IMR-90 (cell line): Measurements from ENCODE around the gene ANKRD24. TPM values are rescaled to one million over a fixed set of nuclear protein-coding genes. Genes with fewer than 3 reads are reported as not detected.

Experiments
- ATAC-seq: fragments of 200-7000 bp; cut with Tn5 transposase; 2 replicates; pipeline ENCODE4 v1.9.1; 2020; ENCODE audit warnings: low read depth, mild to moderate bottlenecking, moderate library complexity
- BruUV-seq: library from RNA; stranded (reverse); fragments of 400-500 nt; replicated peaks from 2 replicates; lab custom pipeline; 2021; lab: Mats Ljungman, UMichigan
- CTCF ChIA-PET: fragments of 300-600 bp; formaldehyde crosslinking; extraction: SDS; loops from one replicate; lab custom pipeline; 2021; ENCODE audit warnings: antibody characterized with exemption; lab: Yijun Ruan, JAX
- POLR2A ChIA-PET: fragments of 300-600 bp; sonication (Branson Sonifier 250); formaldehyde crosslinking; loops from one replicate; lab custom pipeline; 2022; ENCODE audit warnings: antibody characterized with exemption; ENCODE audit not compliant: unreplicated experiment; lab: Charles Lee
- DNase-seq: peaks from one replicate; pipeline ENCODE4 v3.0.0; 2013
- H2AFZ ChIP-seq: replicated peaks from 2 replicates; pipeline ENCODE3; 2013; ENCODE audit warnings: low read length, mild to moderate bottlenecking; ENCODE audit not compliant: poor library complexity
- H2AK5ac ChIP-seq: 2 replicates; pipeline ENCODE4 v1.6.1; 2013; ENCODE audit warnings: low read depth, low read length, inconsistent platforms
- H2AK9ac ChIP-seq: replicated peaks from 2 replicates; pipeline ENCODE3; 2013; ENCODE audit warnings: mild to moderate bottlenecking, low read depth, low read length, moderate library complexity; ENCODE audit not compliant: poor library complexity
- H2BK120ac ChIP-seq: 2 replicates; pipeline ENCODE4 v1.6.1; 2013; ENCODE audit warnings: low read depth, low read length, inconsistent platforms
- H2BK15ac ChIP-seq: 3 replicates; pipeline ENCODE4 v1.6.1; 2013; ENCODE audit warnings: low read depth, low read length, inconsistent platforms
- H2BK20ac ChIP-seq: 2 replicates; pipeline ENCODE4 v1.6.1; 2013; ENCODE audit warnings: low read depth, mild to moderate bottlenecking, inconsistent platforms, low read length, moderate library complexity
- H2BK5ac ChIP-seq: 2 replicates; pipeline ENCODE4 v1.6.1; 2013; ENCODE audit warnings: mild to moderate bottlenecking, low read depth, low read length, inconsistent platforms; ENCODE audit not compliant: poor library complexity, severe bottlenecking
- H3K14ac ChIP-seq: replicated peaks from 2 replicates; pipeline ENCODE4 v1.6.1; 2013; ENCODE audit warnings: low read depth, low read length, inconsistent platforms
- H3K18ac ChIP-seq: 2 replicates; pipeline ENCODE4 v1.6.1; 2013; ENCODE audit warnings: low read depth, low read length, control low read depth
- H3K23ac ChIP-seq: 2 replicates; pipeline ENCODE4 v1.6.1; 2013; ENCODE audit warnings: low read depth, low read length, inconsistent platforms
- H3K27ac ChIP-seq: 2 replicates; pipeline ENCODE4 v1.5.1; 2013; ENCODE audit warnings: mild to moderate bottlenecking, control low read depth, low read length; ENCODE audit not compliant: insufficient read depth
- H3K27me3 ChIP-seq: 2 replicates; pipeline ENCODE4 v1.6.1; 2013; ENCODE audit warnings: low read length; ENCODE audit not compliant: control insufficient read depth, insufficient read depth
- H3K36me3 ChIP-seq: 2 replicates; pipeline ENCODE4 v1.6.1; 2013; ENCODE audit warnings: low read length, mixed read lengths; ENCODE audit not compliant: control insufficient read depth, insufficient read depth
- H3K4ac ChIP-seq: 2 replicates; pipeline ENCODE4 v1.6.1; 2013; ENCODE audit warnings: low read depth, low read length, inconsistent platforms
- H3K4me1 ChIP-seq: 2 replicates; pipeline ENCODE4 v1.6.1; 2013; ENCODE audit warnings: low read length, mixed read lengths; ENCODE audit not compliant: control insufficient read depth, insufficient read depth
- H3K4me2 ChIP-seq: 2 replicates; pipeline ENCODE4 v1.6.1; 2013; ENCODE audit warnings: low read depth, mild to moderate bottlenecking, control low read depth, low read length, moderate library complexity
- H3K4me3 ChIP-seq: 2 replicates; pipeline ENCODE4 v1.5.1; 2013; ENCODE audit warnings: low read depth, mild to moderate bottlenecking, control low read depth, low read length, moderate library complexity; ENCODE audit not compliant: insufficient read depth
- H3K56ac ChIP-seq: 2 replicates; pipeline ENCODE4 v1.6.1; 2013; ENCODE audit warnings: low read length, inconsistent platforms; ENCODE audit not compliant: insufficient read depth; ENCODE audit errors: extremely low read depth
- H3K79me1 ChIP-seq, 2 experiments: 2 replicates each; pipeline ENCODE4 v1.6.1; 2013; ENCODE audit warnings: low read length in 2 of 2, inconsistent platforms in 1 of 2, low read depth in 1 of 2
- H3K9ac ChIP-seq: 2 replicates; pipeline ENCODE4 v1.6.1; 2013; ENCODE audit warnings: low read depth, low read length, control low read depth
- H3K9me1 ChIP-seq: 2 replicates; pipeline ENCODE4 v1.6.1; 2013; ENCODE audit warnings: low read length, inconsistent platforms; ENCODE audit not compliant: insufficient read depth
- H3K9me3 ChIP-seq: 2 replicates; pipeline ENCODE4 v1.6.1; 2013; ENCODE audit warnings: low read length; ENCODE audit not compliant: control insufficient read depth, insufficient read depth
- H4K20me1 ChIP-seq: 2 replicates; pipeline ENCODE4 v1.6.1; 2013; ENCODE audit warnings: low read length, inconsistent platforms; ENCODE audit not compliant: insufficient read depth
- H4K5ac ChIP-seq: 2 replicates; pipeline ENCODE4 v1.6.1; 2013; ENCODE audit warnings: mild to moderate bottlenecking, low read depth, low read length, control low read depth
- H4K8ac ChIP-seq, 2 experiments: 2 replicates each; pipeline ENCODE4 v1.6.1; 2013; ENCODE audit warnings: low read depth in 2 of 2, low read length in 2 of 2, control low read depth in 1 of 2, inconsistent platforms in 1 of 2
- H4K91ac ChIP-seq: 2 replicates; pipeline ENCODE4 v1.6.1; 2013; ENCODE audit warnings: low read depth, low read length, inconsistent platforms; ENCODE audit not compliant: insufficient read depth
- CHD1 ChIP-seq: IDR thresholded peaks from 2 replicates; pipeline ENCODE4 v1.6.1; 2012; ENCODE audit warnings: low read depth, low read length, improper control_type of control experiment
- MAFK ChIP-seq: IDR thresholded peaks from 2 replicates; pipeline ENCODE4 v1.6.1; 2012; ENCODE audit warnings: low read depth, low read length, improper control_type of control experiment
- NFE2L2 ChIP-seq: fragments of 150-350 bp; IDR thresholded peaks from 2 replicates; pipeline ENCODE4 v1.6.1; 2016; ENCODE audit warnings: low read depth, mild to moderate bottlenecking, low read length
- POLR2A ChIP-seq: IDR thresholded peaks from 2 replicates; pipeline ENCODE4 v1.6.1; 2012; ENCODE audit warnings: mild to moderate bottlenecking, low read depth, low read length
- RFX5 ChIP-seq: IDR thresholded peaks from 2 replicates; pipeline ENCODE4 v1.8.0; 2012; ENCODE audit warnings: low read depth, mild to moderate bottlenecking, low read length, moderate library complexity
- WGBS, 2 experiments: methylation state at CpG; one replicate each; pipeline versions ENCODE4 v1.1.5 to v1.1.7; 2013; ENCODE audit warnings: missing lambda C conversion rate in 2 of 2; ENCODE audit not compliant: insufficient read length in 1 of 2; ENCODE audit errors: extremely low coverage in 2 of 2; 5-methylcytosine and 5-hydroxymethylcytosine counted together
- dilution Hi-C: fragments of 300-500 bp; cut with HindIII; formaldehyde crosslinking; loops from one replicate; pipeline ENCODE4 v1.14.3; 2018; ENCODE audit warnings: low sequenced_read_pairs; ENCODE audit not compliant: unreplicated experiment
- in situ Hi-C: fragments of 300-500 bp; cut with MboI; formaldehyde crosslinking; loops from 3 replicates; pipeline ENCODE4 v1.14.3; 2019; ENCODE audit warnings: low sequenced_read_pairs, inconsistent platforms, mixed read lengths
- intact Hi-C: fragments of 100-400 bp; cut with micrococcal nuclease; formaldehyde crosslinking; loops from 2 replicates; pipeline ENCODE4 v1.10.0; 2022
- polyA plus RNA-seq, 3 experiments: library from polyadenylated mRNA; depleted of rRNA; stranded (reverse); fragments of >200 nt; gene quantifications; 2 replicates each; pipeline ENCODE4 v1.2.3, GENCODE V29; 2012; ENCODE audit warnings: low replicate concordance in 1 of 3
- total RNA-seq: library from RNA; depleted of rRNA; stranded (reverse); fragments of >200 nt; gene quantifications from 2 replicates; pipeline ENCODE4 v1.2.3, GENCODE V29; 2012
- TF ChIP-seq, protein P1 (sequence below): conservative IDR thresholded peaks from 2 replicates; pipeline ENCODE4 v1.5.1; 2012; ENCODE audit warnings: mild to moderate bottlenecking, low read depth, low read length, improper control_type of control experiment
- TF ChIP-seq, protein P2 (sequence below): fragments of 150-350 bp; IDR thresholded peaks from 2 replicates; pipeline ENCODE4 v1.6.1; 2017; ENCODE audit warnings: mild to moderate bottlenecking, antibody characterized with exemption, low read length, low read depth

The ANKRD24 gene
- total and polyA plus RNA-seq, 2 of the 4 experiments (the other 2 are of a cell fraction) = 0.18 to 0.21 TPM

DNA sequence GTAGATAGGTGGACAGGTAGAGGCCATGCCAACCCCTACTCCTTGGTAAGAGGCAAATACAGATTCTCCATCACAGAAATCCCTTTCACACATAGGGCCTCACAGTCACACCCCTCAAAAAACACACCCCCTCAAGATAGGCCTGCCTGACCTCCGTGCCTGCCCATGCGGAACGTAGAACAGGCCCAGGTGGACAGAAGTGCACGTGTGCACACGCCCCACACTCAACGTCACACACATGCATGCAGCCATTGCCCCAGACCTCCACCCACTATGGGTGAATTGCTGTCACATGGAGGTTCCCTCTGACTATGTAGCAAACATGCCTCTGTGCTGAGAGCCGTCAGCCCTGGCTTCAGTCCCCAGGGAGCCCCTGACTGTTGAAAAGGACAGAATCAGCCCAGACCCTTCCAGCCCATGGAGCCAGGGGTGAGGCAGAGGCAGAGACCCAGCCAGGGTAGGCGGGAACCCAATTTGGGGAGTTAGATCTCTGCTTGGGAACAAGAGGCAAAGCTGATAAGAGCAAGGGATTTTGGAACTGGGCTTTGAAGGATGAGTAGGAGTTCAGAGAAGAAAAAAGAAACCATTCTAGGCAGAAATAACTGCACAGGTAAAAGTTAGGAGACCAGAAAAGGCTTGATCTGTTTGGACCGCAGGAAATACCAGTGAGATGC, 3.1 kb downstream of the ANKRD24 start:
- no peak overlapping the region for H3K4me2 ChIP-seq
- H3K27me3 ChIP-seq = no peaks in the 10 kb centered on the region; the same call in 1 of the 2 replicates
- peaks cover 4% of the 10 kb centered on the region; the same call in 1 of the 2 replicates for H3K9me1 ChIP-seq
- no peak overlapping the region for H3K4me3 ChIP-seq
- no peak overlapping the region for H2AFZ ChIP-seq
- no peak overlapping the region for H3K14ac ChIP-seq
- no peak overlapping the region for H2AK9ac ChIP-seq
- ChIA-PET POLR2A (no interaction called here), CTCF (no interaction called here)
- no peak overlapping the region for H2BK20ac ChIP-seq
- ATAC-seq = no peak
- H3K18ac ChIP-seq = no peak overlapping the region
- no peak for DNase-seq
- H2AK5ac ChIP-seq = no peak overlapping the region
- H3K79me1 ChIP-seq = peaks cover 11 to 19% of the 10 kb centered on the region in 2 experiments
- H3K36me3 ChIP-seq = peaks cover 1% of the 10 kb centered on the region
- H3K4me1 ChIP-seq = 0 out of 2 replicates have a peak, but pooled peaks cover 1% of the 10 kb centered on the region
- no peak overlapping the region for H3K27ac ChIP-seq
- no peaks in the 10 kb centered on the region for H3K9me3 ChIP-seq
- intact Hi-C loops (loop anchor here (5.0 kb wide), 1 partner anchor 118 kb away; the partner anchor contains the start of gene ZBTB7A), in situ Hi-C loops (no loop called here), dilution Hi-C loops (no loop called here)
- H2BK5ac ChIP-seq = no peak overlapping the region
- no peak overlapping the region for H2BK15ac ChIP-seq
- BruUV-seq = no TSS peak
- WGBS, 2 experiments = 100% methylated on average over 1 of the region's 9 CpGs; no CpG with 5 or more reads in 1 of the 2 experiments
- no peak overlapping the region for H4K8ac ChIP-seq
- H3K23ac ChIP-seq = no peak overlapping the region
- TF ChIP-seq POLR2A (no peak), MAFK (no peak), NFE2L2 (no peak), RFX5 (no peak), CHD1 (no peak)
- TF ChIP-seq, protein P1, sequence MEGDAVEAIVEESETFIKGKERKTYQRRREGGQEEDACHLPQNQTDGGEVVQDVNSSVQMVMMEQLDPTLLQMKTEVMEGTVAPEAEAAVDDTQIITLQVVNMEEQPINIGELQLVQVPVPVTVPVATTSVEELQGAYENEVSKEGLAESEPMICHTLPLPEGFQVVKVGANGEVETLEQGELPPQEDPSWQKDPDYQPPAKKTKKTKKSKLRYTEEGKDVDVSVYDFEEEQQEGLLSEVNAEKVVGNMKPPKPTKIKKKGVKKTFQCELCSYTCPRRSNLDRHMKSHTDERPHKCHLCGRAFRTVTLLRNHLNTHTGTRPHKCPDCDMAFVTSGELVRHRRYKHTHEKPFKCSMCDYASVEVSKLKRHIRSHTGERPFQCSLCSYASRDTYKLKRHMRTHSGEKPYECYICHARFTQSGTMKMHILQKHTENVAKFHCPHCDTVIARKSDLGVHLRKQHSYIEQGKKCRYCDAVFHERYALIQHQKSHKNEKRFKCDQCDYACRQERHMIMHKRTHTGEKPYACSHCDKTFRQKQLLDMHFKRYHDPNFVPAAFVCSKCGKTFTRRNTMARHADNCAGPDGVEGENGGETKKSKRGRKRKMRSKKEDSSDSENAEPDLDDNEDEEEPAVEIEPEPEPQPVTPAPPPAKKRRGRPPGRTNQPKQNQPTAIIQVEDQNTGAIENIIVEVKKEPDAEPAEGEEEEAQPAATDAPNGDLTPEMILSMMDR = no peak
- TF ChIP-seq, protein P2, sequence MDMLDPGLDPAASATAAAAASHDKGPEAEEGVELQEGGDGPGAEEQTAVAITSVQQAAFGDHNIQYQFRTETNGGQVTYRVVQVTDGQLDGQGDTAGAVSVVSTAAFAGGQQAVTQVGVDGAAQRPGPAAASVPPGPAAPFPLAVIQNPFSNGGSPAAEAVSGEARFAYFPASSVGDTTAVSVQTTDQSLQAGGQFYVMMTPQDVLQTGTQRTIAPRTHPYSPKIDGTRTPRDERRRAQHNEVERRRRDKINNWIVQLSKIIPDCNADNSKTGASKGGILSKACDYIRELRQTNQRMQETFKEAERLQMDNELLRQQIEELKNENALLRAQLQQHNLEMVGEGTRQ = no peak
- H3K9ac ChIP-seq = no peak overlapping the region
- H4K5ac ChIP-seq = no peak overlapping the region
- H4K91ac ChIP-seq = no peak overlapping the region
- H4K20me1 ChIP-seq = no peaks in the 10 kb centered on the region
- H3K56ac ChIP-seq = no peak overlapping the region
- no peak overlapping the region for H2BK120ac ChIP-seq
- no peak overlapping the region for H3K4ac ChIP-seq
